Endometrial microvascular endothelial cells (primary cell): ENCODE data around the gene RASSF5. TPM values are rescaled to one million over a fixed set of nuclear protein-coding genes. Genes with fewer than 3 reads are reported as not detected.

ENCODE experiments used
- in situ Hi-C: cut with HindIII; loops from 2 replicates; pipeline ENCODE4 v1.10.0; 2017; ENCODE audit warnings: low sequenced_read_pairs, low pct_unique_long_range_greater_than_20kb; ENCODE audit errors: inconsistent ontology term
- total RNA-seq: library from RNA; depleted of rRNA; stranded (reverse); fragments of >200 nt; gene quantifications from one replicate; pipeline ENCODE4 v1.2.3, GENCODE V29; 2015; ENCODE audit errors: inconsistent ontology term

The RASSF5 gene
- total RNA-seq, 1 donor from 2014 or later, result 0.74 TPM

GRCh38 chr1:206635080-206635977 lies 128.0 kb downstream of the RASSF5 start, which contains the start of gene DYRK3:
Gene DYRK3 (plus strand): TSS chr1:206635536. CDS start chr1:206635704, 168 bp downstream.
- in situ Hi-C loops, result no loop called here

- in situ Hi-C loops, result no loop called here
Measured at GRCh38 chr1:206635978-206636345, 128.6 kb downstream of the RASSF5 start.

DNA sequence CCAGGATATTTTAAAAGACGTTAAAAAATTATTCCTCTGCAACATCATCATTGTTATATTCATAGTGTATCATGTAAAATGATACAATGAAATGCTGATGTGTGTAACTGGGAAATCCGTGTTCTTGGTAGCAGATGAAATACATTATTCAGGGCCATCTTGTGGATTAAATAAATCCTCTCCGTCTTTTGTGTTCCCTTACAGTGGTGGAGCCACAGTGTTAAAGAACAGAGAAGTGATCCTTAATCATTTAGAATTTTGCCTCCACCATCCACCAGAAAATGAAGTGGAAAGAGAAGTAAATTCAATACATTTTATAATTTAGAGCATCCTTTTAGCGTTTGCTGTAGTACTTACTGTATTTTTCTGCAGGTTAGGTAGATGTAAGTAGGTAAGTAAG lies 129.3 kb downstream of the RASSF5 start:
- in situ Hi-C loops, result no loop called here

- in situ Hi-C loops, result no loop called here
Measured at GRCh38 chr1:206637605-206638004, 130.3 kb downstream of the RASSF5 start.

Other genes with a start within 250 kb of the RASSF5 start
- gene IKBKE, start 37.1 kb upstream of the RASSF5 start, total RNA-seq, result 4.0 TPM
- 63.6 TPM for gene EIF2D, start 104.9 kb downstream of the RASSF5 start, total RNA-seq
- gene DYRK3, start 128.0 kb downstream of the RASSF5 start, total RNA-seq, result 16.4 TPM
- 52.9 TPM for gene MAPKAPK2, start 177.4 kb downstream of the RASSF5 start, total RNA-seq